RCC 7860 (cell line): ENCODE data around the gene LMCD1.

Experiments
- DNase-seq: peaks from one replicate; pipeline ENCODE4 v3.0.0-alpha.2; 2015; ENCODE audit warnings: low spot score
- FAIRE-seq: peaks from 2 replicates; lab custom pipeline; 2012; peaks lifted over from hg19 to GRCh38; lab: Jason Lieb, UNC

LMCD1 gene

GRCh38 chr3:8503871-8504610 lies 2.4 kb downstream of the LMCD1 start:
- FAIRE-seq (no peak), DNase-seq (no peak)

GRCh38 chr3:8504611-8504973 lies 3.0 kb downstream of the LMCD1 start:
- no peak for FAIRE-seq

DNA sequence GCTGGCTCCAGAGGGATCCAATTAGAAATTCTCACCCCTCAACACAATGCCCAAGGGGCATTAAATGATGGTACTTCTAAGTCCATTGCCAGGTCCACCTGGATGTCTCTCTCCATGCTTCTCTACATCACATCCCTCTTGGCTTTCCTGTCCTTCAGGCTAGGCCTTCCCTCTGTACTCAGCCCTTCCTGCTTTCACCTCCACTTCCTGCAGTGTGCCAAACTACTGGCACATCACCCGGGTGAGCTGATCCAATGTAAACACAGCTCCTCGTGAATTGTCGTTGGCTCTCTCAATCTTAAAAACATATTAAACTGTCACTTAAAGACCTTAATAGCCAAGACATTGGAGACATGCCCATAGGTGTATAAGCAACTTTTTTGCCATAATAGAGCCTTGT lies 4.0 kb downstream of the LMCD1 start:
- DNase-seq (peak; percentile 36), FAIRE-seq (no peak)

More at GRCh38 chr3:8504611-8504973, 3.0 kb downstream of the LMCD1 start:
- DNase-seq, result no peak

GRCh38 chr3:8506571-8507061 lies 5.0 kb downstream of the LMCD1 start:
- FAIRE-seq, result peak; percentile 71
- DNase-seq, result peak; percentile 58

DNA sequence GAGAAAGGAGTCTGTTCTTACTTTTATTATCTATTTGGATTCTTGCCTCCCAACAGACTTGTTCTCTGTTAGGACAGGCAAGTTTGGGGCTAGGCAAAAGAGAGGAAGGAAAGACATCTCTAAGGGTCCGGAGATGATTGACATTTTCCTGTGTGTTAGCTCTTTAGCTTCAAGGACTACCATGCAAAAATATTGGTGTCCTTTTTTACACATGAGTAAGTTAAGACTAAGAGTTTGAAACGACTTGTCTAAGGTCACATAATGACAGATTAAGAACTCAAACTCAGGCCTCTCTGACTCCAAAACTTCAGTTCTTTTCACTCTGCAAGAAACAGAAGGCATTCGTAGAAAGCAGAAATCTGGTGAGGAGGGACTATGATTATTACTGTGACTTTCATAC lies 5.9 kb downstream of the LMCD1 start:
- FAIRE-seq, result no peak

DNA sequence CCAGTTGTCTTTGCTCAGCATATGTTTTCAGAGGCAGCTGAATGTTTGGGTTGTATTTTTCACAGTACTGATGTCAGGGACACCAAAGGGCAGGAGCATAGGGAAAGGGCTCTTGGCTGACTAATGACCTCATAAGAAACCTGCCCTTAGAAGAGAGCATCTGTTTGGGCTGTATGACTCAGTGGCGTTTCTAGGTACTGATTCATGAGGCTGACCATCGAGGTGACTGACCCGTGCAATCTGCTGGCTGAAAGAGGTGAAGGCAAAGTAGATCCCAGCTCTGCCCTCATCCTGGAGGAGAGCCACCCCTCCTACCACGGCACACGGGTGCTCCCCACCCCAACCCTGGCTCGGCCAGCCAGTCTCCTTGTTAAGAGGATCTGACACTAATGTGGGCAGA lies 8.3 kb downstream of the LMCD1 start:
- peak; percentile 94 for FAIRE-seq

More for the DNA sequence above, 5.9 kb downstream of the LMCD1 start:
- no peak for DNase-seq

DNA sequence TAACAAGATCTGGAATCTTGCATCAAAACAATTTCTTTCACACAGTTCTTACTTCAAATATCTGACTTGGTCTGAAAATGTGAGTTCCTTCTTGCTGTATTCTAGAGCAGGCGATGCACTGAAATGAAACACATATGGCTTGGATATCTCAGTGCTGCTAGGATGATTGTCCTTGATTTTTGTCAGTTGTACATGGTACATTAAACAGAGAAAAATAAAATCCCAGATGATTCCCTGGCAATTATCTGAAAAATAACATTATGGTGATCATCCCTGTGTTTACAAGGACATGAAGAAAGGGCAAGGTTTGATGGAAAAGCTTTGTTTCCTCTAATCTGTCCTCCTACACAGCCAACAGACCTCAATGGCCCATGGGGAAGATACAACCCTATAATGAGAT lies 10.6 kb downstream of the LMCD1 start:
- no peak for FAIRE-seq
- no peak for DNase-seq

More for the DNA sequence above, 8.3 kb downstream of the LMCD1 start:
- peak; percentile 97 for DNase-seq

DNA sequence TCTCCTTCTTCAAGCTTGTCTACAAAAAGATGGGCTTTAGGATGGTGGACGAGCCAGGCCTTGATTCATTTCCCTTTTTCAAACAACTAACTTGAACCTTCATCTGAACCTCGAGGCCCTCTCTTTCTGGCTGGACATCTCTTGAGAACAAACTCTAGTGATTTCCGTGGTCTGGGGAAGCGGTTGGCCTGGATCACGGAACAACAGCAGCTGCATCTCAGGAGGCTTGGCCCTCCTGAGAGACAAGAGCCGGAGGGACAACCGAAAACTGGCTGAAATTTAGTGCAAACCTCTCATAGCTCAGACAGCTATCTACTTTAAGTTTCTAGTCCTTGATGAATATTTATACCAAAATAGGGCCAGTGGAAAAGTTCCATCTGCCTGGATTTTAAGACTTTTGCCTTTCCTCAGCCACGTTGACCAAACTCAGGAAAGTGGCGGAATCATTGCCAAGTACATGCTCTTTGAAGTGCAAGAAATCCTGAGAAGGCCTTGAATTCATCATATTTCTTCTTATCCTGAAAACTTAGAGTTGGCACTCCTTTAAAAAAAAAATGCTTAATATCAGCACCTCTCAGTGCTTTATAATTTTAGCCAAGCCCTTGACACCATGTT lies 14.5 kb downstream of the LMCD1 start:
- FAIRE-seq (no peak), DNase-seq (no peak)

DNA sequence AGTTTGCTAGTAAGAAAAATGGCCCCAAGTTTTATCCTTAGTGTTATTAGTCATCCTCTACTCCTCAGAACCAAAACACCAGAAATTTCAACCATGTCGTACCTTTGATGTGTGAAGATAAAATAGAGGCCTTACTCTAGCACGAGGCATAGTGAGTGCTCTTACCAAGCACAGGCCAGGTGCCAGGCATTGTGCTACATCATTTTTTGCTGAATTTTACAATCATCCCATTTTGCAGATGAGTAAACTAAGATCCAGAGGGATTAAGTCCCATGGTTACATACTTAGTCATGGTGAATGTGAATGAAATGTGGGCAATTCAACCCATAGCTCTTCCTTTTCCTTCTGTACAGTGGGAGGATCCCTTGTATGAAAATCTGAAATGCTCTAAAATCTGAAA lies 15.2 kb downstream of the LMCD1 start:
- no peak for FAIRE-seq

GRCh38 chr3:8517487-8517886 lies 15.9 kb downstream of the LMCD1 start:
- FAIRE-seq, result no peak

More for the DNA sequence above, 15.2 kb downstream of the LMCD1 start:
- DNase-seq, result no peak

DNA sequence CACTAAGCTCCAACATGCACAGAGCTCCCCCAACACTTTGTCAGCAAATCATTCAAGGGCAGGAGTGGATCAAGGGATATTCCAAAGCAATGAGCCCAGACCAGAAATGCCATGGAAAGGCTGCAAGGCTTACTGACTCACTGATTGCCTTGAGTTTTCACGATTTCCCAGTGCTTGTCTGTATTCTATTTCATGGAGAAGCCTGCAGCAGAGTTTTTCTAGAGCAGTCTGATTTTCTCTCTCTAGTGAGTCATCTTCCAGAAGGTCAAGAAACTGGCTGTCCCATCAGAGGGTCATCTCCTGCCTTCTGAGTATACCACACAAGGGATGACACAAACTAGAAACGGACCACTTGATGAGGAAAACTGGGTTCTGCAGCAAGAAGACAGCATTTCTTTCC lies 16.5 kb downstream of the LMCD1 start:
- peak; percentile 53 for DNase-seq
- peak; percentile 14 for FAIRE-seq

More at GRCh38 chr3:8517487-8517886, 15.9 kb downstream of the LMCD1 start:
- DNase-seq, result no peak

DNA sequence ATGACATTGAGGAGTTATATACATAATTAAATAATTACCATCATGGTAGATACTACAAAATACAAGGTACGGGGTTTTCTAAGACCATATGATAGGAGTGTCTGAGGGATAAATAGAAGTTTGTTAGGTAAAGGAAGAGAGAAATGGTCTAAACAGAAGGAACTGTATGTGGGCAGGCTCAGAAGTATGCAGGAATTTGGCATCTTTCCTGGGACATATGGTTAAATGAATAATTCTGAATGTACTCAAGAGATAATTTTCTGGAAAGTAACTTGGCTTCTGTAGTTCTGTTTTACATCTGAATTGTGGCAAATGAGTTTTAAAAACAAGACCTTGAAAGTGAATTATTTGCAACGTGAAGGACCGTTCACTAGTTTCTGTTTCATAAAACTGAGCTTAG lies 17.5 kb downstream of the LMCD1 start:
- FAIRE-seq (no peak), DNase-seq (no peak)

DNA sequence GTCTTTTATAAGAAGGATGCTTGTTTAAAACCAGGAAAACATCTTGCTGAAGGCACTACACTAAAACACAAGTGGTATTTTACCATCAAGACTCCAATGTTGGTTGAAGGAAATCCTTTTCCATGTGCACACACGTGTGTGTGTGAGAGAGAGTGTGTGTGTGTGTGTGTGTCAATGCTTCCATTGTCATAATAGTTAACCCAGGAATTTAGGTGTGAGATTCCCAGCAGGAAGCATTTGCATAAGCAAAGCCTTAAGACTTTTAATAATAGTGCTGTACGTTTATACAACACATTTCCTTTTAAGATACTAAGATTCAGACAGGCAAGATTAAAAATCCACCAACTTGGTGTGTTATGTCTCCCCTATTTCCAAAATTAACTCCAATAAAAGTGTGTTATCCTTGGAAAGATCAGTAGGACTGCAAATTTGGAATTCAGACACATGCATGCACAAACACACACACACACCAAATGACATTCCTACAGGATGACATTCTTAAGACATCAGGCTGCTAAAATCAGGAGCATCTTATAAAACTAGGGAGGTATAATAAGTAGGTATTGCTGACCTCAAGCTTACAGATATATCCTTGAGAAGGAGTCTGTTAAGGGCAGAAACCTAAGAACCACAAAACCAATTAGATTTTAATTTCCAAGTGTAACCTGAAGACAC lies 18.3 kb downstream of the LMCD1 start:
- DNase-seq (no peak), FAIRE-seq (no peak)

GRCh38 chr3:8520816-8521403 lies 19.3 kb downstream of the LMCD1 start:
- FAIRE-seq (no peak), DNase-seq (no peak)

DNA sequence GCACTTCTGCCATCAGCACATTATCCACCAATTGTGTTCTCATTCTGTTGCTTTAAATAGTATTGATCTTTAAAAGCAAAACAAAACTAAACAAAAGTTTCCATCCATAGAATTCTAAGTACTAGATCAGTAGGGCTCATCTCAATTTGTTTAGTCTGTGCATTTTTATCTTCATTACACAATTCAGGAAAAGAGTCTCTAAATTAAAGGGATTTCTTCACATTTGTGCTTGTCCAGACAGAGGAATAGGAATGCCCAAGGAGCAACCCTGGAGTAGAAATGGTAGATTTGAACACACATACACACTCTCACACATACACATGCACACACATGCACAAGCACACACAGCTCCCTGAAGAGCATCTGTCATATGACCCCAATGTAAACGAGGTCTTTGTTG lies 21.4 kb downstream of the LMCD1 start:
- DNase-seq (no peak), FAIRE-seq (no peak)

GRCh38 chr3:8524249-8524648 lies 22.6 kb downstream of the LMCD1 start:
- DNase-seq (no peak), FAIRE-seq (no peak)

DNA sequence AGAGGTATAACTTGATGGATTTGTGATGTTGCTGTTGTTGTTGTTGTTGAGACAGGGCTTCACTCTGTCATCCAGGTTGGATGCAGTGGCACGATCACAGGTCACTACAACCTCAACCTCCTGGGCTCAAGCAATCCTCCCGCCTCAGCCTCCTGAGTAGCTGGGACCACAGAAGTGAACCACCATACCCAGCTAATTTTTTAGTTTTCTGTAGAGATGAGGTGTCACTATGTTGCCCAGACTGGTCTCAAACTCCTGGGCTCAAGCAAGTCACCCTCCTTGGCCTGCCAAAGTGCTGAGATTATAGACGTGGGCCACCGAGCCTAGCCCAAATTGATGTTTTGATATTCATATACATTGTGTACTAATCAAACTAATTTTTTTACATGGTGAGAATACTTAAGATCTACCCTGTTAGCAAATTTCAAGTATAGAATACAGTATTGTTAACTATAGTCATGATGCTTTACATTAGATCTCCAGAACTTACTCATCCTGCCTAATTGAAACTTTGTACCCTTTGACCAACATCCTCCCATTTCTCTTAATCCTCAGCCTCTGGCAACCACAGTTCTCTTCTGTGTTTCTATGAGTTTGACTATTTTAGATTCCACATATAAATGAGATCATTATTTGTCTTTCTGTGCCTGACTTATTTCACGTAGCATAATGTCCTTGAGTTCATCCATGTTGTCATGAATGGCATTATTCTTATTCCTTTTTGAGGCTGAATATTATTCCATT lies 23.2 kb downstream of the LMCD1 start:
- FAIRE-seq, result no peak
- DNase-seq, result no peak

DNA sequence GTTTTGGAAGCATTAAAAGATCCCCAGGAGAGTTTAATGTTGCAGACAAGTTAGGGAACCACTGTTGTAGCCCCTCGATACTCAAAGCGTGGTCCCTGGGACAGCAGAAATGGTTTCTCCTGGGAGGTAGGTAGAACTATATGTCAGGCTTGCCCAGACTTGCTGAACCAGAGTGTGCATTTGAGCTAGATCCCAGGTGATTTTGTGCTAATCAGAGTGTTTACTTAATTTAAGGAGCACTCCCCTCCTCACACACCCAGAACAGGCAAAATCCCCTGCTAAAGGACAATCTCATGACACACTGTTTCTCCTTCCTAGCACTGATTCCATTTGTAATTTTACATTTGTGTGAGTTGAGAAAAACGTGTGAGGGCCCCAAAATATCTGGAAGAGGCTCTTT lies 24.3 kb downstream of the LMCD1 start:
- FAIRE-seq (no peak), DNase-seq (no peak)

- DNase-seq (peak; percentile 34), FAIRE-seq (no peak)
Measured at GRCh38 chr3:8529181-8529637, 27.6 kb downstream of the LMCD1 start.

GRCh38 chr3:8529738-8530525 lies 28.3 kb downstream of the LMCD1 start:
- peak; percentile 81 for FAIRE-seq
- peak; percentile 49 for DNase-seq
